Measurements from ENCODE around the gene FAM171A1. TPM values are rescaled to one million over a fixed set of nuclear protein-coding genes. Genes with fewer than 3 reads are reported as not detected.

The FAM171A1 gene
- total RNA-seq, 1 donor from 2014 or later = not detected

DNA sequence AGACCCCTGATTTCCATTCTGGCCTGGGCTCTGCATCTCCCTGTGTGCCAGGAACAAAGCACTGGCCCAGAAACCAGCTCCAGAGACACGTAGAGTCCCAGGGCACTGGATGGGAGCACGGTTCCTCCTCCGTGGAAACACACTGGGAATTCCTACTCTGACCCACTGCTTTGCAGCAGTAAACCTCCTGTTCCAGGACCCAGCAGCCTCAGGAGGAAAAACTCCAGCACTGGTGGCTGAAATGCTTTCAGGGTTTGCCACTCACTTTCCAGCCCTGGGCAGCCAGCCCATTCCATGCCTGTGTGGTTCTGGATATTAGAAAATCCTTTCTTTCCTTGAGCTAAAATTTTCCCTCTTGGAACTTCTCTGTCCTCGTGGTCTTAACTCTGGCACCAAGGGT lies 58.0 kb downstream of the FAM171A1 start:
- Mint-ChIP-seq H3K36me3 (ENCODE audit: low read depth) (no peaks in the 10 kb centered on the region), H3K4me3 (no peak overlapping the region), H3K4me1 (no peaks in the 10 kb centered on the region), H3K9me3 (no peaks in the 10 kb centered on the region), H3K27me3 (peaks cover 9% of the 10 kb centered on the region), H3K27ac (no peak overlapping the region)
- ChIA-PET POLR2A (no interaction called here), CTCF (no interaction called here)
- ATAC-seq (ENCODE audit: low read depth) (no peak), DNase-seq (no peak)
- intact Hi-C loops (cut with micrococcal nuclease) = no loop called here
- TF ChIP-seq, protein P1, sequence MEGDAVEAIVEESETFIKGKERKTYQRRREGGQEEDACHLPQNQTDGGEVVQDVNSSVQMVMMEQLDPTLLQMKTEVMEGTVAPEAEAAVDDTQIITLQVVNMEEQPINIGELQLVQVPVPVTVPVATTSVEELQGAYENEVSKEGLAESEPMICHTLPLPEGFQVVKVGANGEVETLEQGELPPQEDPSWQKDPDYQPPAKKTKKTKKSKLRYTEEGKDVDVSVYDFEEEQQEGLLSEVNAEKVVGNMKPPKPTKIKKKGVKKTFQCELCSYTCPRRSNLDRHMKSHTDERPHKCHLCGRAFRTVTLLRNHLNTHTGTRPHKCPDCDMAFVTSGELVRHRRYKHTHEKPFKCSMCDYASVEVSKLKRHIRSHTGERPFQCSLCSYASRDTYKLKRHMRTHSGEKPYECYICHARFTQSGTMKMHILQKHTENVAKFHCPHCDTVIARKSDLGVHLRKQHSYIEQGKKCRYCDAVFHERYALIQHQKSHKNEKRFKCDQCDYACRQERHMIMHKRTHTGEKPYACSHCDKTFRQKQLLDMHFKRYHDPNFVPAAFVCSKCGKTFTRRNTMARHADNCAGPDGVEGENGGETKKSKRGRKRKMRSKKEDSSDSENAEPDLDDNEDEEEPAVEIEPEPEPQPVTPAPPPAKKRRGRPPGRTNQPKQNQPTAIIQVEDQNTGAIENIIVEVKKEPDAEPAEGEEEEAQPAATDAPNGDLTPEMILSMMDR (IDR thresholded peaks at IDR 0.05) = no peak

DNA sequence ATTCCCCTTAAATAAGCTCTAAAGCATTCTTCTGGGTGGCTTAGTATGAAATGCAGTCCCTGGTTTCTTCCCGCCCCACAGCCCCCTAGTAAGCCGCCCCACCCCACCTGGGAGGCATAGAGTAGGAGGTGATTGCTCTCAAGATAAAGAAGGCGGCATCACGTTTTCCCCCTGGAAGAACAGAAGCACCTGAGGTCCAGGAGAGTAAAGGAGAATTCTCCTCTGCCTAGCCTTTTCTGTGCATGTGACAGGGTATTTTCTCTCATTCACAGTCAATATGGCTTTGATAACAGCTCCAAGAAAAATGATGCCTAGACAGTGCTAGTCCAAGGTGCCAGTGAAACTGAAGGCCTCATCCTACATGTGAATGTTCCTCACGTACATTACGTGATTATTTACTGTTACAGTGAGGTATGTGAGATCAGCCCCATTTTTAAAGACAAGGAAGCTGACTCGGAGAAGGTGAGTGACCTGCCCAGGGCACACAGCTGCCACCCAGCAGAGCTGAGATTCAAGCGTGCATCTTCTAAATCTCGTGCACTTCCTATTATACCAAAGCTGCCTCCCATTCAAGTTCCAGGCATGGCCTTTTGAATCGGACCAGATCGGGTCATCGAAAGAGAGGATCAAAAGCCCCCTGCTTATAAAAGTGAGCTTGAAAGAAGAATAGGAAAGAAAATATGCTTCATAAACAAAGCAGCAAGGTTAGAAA lies 59.4 kb downstream of the FAM171A1 start:
- no peaks in the 10 kb centered on the region for H3K36me3 Mint-ChIP-seq (ENCODE audit: low read depth)
- POLR2A ChIA-PET = no interaction called here

DNA sequence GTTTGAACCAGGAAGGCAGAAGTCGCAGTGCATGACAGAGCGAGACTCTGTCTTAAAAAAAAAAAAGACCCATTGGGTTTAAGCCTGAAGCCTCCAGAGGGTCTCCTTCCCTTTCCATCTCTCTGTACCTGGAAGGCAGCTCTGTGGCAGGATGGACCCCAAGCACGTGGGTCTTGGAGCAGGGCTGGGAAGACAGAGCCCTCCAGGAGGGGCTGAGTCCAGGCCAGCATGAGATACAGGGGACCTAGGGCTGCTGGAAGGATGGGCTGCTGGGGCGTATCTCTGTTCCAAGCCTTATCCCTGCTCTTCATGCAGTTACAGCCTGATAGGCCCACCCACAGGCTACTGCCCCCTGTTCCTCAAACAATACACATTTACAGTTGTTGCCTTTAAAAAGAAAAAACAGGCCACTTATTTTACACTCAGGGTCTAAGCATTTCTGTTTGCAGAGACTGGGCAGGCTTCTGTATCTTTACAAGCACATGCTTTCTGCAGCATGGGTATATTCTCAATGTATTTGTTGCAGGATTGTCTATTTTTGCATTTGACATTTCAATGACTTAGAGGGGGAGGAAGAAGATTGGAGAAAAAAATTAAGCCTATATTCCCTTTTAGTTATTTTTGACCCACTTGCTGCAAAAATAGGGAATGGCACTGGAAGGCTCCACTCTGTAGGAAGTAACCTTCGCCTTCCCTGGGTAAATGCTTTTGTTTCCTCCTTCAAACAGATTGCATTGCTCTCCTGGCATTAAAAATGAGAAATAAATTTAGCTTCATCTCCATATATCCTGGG lies 60.1 kb downstream of the FAM171A1 start:
- ATAC-seq (ENCODE audit: low read depth) (no peak), DNase-seq (no peak)
- Mint-ChIP-seq H3K4me3 (no peak overlapping the region), H3K36me3 (ENCODE audit: low read depth) (no peaks in the 10 kb centered on the region), H3K4me1 (no peaks in the 10 kb centered on the region), H3K27me3 (peaks cover 9% of the 10 kb centered on the region), H3K27ac (no peak overlapping the region), H3K9me3 (no peaks in the 10 kb centered on the region)
- TF ChIP-seq, protein P1 (IDR thresholded peaks at IDR 0.05) = no peak
- ChIA-PET POLR2A (no interaction called here), CTCF (no interaction called here)
- intact Hi-C loops (cut with micrococcal nuclease) = no loop called here

More for the DNA sequence above, 59.4 kb downstream of the FAM171A1 start:
- H3K27ac Mint-ChIP-seq = no peak overlapping the region
- H3K9me3 Mint-ChIP-seq = no peaks in the 10 kb centered on the region
- H3K4me3 Mint-ChIP-seq = no peak overlapping the region
- TF ChIP-seq, protein P1 (IDR thresholded peaks at IDR 0.05) = no peak
- no peak for ATAC-seq (ENCODE audit: low read depth)
- peaks cover 9% of the 10 kb centered on the region for H3K27me3 Mint-ChIP-seq
- no peaks in the 10 kb centered on the region for H3K4me1 Mint-ChIP-seq
- intact Hi-C loops (cut with micrococcal nuclease) = no loop called here
- no peak for DNase-seq
- CTCF ChIA-PET = no interaction called here

DNA sequence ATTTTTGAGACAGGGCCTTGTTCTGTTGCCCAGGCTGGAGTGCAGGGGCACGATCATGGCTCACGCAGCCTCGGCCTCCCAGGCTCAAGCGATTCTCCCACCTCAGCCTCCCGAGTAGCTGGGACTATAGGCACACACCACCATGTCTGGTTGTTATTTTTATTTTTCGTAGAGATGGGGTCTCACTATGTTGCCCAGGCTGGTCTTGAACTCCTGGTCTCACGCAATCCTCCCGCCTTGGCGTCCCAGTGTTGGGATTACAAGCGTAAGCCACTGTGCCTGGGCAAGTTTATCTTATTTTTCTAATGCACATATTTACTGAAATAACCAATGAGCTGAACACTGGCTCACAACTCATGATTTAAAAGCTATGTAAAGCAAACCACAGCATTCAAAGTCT lies 61.9 kb downstream of the FAM171A1 start:
- Mint-ChIP-seq H3K27ac (no peak overlapping the region), H3K9me3 (no peaks in the 10 kb centered on the region), H3K27me3 (peaks cover 8% of the 10 kb centered on the region), H3K4me3 (no peak overlapping the region), H3K4me1 (no peaks in the 10 kb centered on the region), H3K36me3 (ENCODE audit: low read depth) (no peaks in the 10 kb centered on the region)
- DNase-seq (no peak), ATAC-seq (ENCODE audit: low read depth) (no peak)
- TF ChIP-seq, protein P1 (IDR thresholded peaks at IDR 0.05) = no peak
- CTCF ChIA-PET = no interaction called here
- POLR2A ChIA-PET = no interaction called here
- intact Hi-C loops (cut with micrococcal nuclease) = no loop called here

DNA sequence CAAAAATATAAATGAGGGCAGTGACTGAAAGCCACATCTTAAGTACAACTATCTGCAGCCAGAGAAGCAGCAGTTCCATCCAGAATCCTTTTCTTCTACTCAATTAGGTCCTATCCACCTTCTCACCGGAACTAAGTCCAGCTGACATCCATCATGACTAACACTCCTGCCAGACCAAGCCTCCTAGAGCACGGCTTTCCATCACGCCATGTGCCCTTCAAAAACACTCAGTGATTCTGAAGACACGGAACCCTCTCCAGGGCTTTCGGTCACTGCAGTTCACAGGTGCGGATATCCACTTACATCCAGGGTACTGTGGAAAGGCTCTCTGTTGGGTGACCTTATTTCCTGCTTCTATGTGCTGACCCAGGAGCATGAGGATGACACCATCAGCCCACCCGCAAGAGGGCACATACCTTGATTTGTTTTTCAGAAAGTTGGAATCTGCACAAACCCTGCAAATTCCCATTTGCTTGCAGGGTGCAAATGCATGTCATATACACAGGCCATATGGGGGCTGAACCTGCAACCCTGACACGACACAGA lies 64.3 kb downstream of the FAM171A1 start:
- no peaks in the 10 kb centered on the region for H3K36me3 Mint-ChIP-seq (ENCODE audit: low read depth)
- H3K27me3 Mint-ChIP-seq = peaks cover 15% of the 10 kb centered on the region
- H3K4me3 Mint-ChIP-seq = no peak overlapping the region
- H3K9me3 Mint-ChIP-seq = no peaks in the 10 kb centered on the region
- ChIA-PET POLR2A (no interaction called here), CTCF (no interaction called here)
- TF ChIP-seq, protein P1 (IDR thresholded peaks at IDR 0.05) = no peak
- no peak for ATAC-seq (ENCODE audit: low read depth)
- DNase-seq = no peak
- H3K27ac Mint-ChIP-seq = no peak overlapping the region
- no peaks in the 10 kb centered on the region for H3K4me1 Mint-ChIP-seq
- intact Hi-C loops (cut with micrococcal nuclease) = no loop called here

All from activated B cell treated with CpG ODN at 0.5 μM for 24 hours (primary cell).